ENCODE results near the gene PALD1. TPM values are rescaled to one million over a fixed set of nuclear protein-coding genes. Genes with fewer than 3 reads are reported as not detected.

The PALD1 gene
- total and polyA plus RNA-seq, 2 of the 4 experiments (the other 2 are of a cell fraction) = 0.12 to 0.18 TPM

DNA sequence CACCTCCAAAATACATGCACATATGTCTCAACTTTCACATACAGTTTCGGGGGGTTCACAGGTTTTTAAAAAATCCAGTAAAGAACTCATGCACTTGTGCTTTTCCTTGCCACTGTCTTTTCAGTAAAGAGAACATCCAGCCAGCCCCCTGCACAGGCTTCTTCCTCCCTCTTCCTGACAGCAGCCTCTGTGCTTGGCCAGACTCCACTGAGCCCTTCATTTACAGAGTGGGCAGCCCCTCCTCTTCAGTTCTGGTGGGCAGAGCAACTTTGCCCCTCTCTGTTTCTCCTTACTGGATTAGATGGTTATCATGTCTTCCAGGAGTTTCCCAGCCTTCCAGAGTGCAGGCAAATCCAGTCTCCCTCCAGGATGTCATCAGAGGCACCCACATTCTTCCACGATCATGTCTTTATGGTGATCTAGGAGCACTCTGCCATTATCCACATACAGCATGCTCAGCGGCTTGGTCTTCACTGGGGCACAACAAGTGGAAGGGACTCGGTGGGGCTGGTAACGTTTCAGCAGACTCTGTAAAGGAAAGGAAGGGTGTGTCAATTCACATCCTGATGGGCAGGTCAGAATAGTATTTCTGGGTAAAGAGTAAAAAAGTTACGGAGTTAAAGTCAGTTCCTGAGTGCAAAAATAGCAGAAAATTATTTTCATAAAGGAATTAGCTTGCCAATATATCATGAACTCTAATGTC, 45.9 kb upstream of the PALD1 start:
- no peak overlapping the region for H3K14ac ChIP-seq (replicated peaks; ENCODE audit: low read depth, low read length)
- H3K79me1 ChIP-seq (ENCODE audit: low read depth in 1 of 2, low read length in 2 of 2) = peaks cover 0 to 12% of the 10 kb centered on the region in 2 experiments; a peak in 1 of 4 replicates
- no peak overlapping the region for H3K4ac ChIP-seq (ENCODE audit: low read depth, low read length)
- no peak overlapping the region for H4K91ac ChIP-seq (ENCODE audit: insufficient read depth, low read depth, low read length)
- no peak overlapping the region for H2BK120ac ChIP-seq (ENCODE audit: low read depth, low read length)
- H3K9me3 ChIP-seq (ENCODE audit: control insufficient read depth, insufficient read depth, low read length) = no peaks in the 10 kb centered on the region
- WGBS, 2 experiments (ENCODE audit: extremely low coverage in 2 of 2, insufficient read length in 1 of 2) = 100% methylated on average over 1 of the region's 6 CpGs; no CpG with 5 or more reads in 1 of the 2 experiments
- no peak overlapping the region for H3K23ac ChIP-seq (ENCODE audit: low read depth, low read length)
- H2BK5ac ChIP-seq (ENCODE audit: low read depth, low read length, poor library complexity, severe bottlenecking) = no peak overlapping the region
- H3K18ac ChIP-seq (ENCODE audit: low read depth, low read length) = no peak overlapping the region
- no peak overlapping the region for H3K9ac ChIP-seq (ENCODE audit: low read depth, low read length)
- H3K4me3 ChIP-seq (ENCODE audit: insufficient read depth, low read depth, low read length) = no peak overlapping the region
- H3K4me2 ChIP-seq (ENCODE audit: low read depth, low read length) = no peak overlapping the region
- no peak overlapping the region for H2BK20ac ChIP-seq (ENCODE audit: low read depth, low read length)
- no peaks in the 10 kb centered on the region; the same call in 1 of the 2 replicates for H3K27me3 ChIP-seq (ENCODE audit: control insufficient read depth, insufficient read depth, low read length)
- intact Hi-C loops (cut with micrococcal nuclease) = no loop called here
- no peak overlapping the region for H2AFZ ChIP-seq (replicated peaks; ENCODE audit: low read length, poor library complexity)
- peaks cover 17% of the 10 kb centered on the region for H3K36me3 ChIP-seq (ENCODE audit: control insufficient read depth, insufficient read depth, low read length)
- H3K27ac ChIP-seq (ENCODE audit: insufficient read depth, low read length) = no peak overlapping the region
- no peak overlapping the region for H4K5ac ChIP-seq (ENCODE audit: low read depth, low read length)
- peaks cover 12% of the 10 kb centered on the region for H3K9me1 ChIP-seq (ENCODE audit: insufficient read depth, low read length)
- no peak overlapping the region for H3K56ac ChIP-seq (ENCODE audit: extremely low read depth, insufficient read depth, low read length)
- peaks cover 16% of the 10 kb centered on the region for H4K20me1 ChIP-seq (ENCODE audit: insufficient read depth, low read length)
- BruUV-seq (replicated peaks) = no TSS peak
- H2AK9ac ChIP-seq (replicated peaks; ENCODE audit: low read depth, low read length, poor library complexity) = no peak overlapping the region
- dilution Hi-C loops (cut with HindIII; ENCODE audit: low sequenced_read_pairs, unreplicated experiment) = no loop called here
- TF ChIP-seq RFX5 (IDR thresholded peaks at IDR 0.05; ENCODE audit: low read depth, low read length) = no peak
- TF ChIP-seq CEBPB (IDR thresholded peaks at IDR 0.05; ENCODE audit: low read depth, low read length) = no peak
- TF ChIP-seq RAD21 (IDR thresholded peaks at IDR 0.05; ENCODE audit: low read length) = no peak
- TF ChIP-seq NFE2L2 (IDR thresholded peaks at IDR 0.05; ENCODE audit: low read depth, low read length) = no peak
- no peak for TF ChIP-seq POLR2A (IDR thresholded peaks at IDR 0.05; ENCODE audit: low read depth, low read length)
- TF ChIP-seq SMC3 (IDR thresholded peaks at IDR 0.05; ENCODE audit: low read depth, low read length) = no peak
- TF ChIP-seq, protein P1, sequence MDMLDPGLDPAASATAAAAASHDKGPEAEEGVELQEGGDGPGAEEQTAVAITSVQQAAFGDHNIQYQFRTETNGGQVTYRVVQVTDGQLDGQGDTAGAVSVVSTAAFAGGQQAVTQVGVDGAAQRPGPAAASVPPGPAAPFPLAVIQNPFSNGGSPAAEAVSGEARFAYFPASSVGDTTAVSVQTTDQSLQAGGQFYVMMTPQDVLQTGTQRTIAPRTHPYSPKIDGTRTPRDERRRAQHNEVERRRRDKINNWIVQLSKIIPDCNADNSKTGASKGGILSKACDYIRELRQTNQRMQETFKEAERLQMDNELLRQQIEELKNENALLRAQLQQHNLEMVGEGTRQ (IDR thresholded peaks at IDR 0.05; ENCODE audit: low read depth, low read length) = no peak
- no peak for TF ChIP-seq BHLHE40 (IDR thresholded peaks at IDR 0.05; ENCODE audit: low read depth, low read length)
- TF ChIP-seq MAZ (IDR thresholded peaks at IDR 0.05; ENCODE audit: borderline replicate concordance, low read depth, low read length) = no peak
- no peak for TF ChIP-seq MAFK (IDR thresholded peaks at IDR 0.05; ENCODE audit: low read depth, low read length)
- TF ChIP-seq, protein P2, sequence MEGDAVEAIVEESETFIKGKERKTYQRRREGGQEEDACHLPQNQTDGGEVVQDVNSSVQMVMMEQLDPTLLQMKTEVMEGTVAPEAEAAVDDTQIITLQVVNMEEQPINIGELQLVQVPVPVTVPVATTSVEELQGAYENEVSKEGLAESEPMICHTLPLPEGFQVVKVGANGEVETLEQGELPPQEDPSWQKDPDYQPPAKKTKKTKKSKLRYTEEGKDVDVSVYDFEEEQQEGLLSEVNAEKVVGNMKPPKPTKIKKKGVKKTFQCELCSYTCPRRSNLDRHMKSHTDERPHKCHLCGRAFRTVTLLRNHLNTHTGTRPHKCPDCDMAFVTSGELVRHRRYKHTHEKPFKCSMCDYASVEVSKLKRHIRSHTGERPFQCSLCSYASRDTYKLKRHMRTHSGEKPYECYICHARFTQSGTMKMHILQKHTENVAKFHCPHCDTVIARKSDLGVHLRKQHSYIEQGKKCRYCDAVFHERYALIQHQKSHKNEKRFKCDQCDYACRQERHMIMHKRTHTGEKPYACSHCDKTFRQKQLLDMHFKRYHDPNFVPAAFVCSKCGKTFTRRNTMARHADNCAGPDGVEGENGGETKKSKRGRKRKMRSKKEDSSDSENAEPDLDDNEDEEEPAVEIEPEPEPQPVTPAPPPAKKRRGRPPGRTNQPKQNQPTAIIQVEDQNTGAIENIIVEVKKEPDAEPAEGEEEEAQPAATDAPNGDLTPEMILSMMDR (conservative IDR thresholded peaks at IDR 0.05; ENCODE audit: low read depth, low read length) = no peak
- TF ChIP-seq CHD1 (IDR thresholded peaks at IDR 0.05; ENCODE audit: low read depth, low read length) = no peak
- TF ChIP-seq, protein P3, sequence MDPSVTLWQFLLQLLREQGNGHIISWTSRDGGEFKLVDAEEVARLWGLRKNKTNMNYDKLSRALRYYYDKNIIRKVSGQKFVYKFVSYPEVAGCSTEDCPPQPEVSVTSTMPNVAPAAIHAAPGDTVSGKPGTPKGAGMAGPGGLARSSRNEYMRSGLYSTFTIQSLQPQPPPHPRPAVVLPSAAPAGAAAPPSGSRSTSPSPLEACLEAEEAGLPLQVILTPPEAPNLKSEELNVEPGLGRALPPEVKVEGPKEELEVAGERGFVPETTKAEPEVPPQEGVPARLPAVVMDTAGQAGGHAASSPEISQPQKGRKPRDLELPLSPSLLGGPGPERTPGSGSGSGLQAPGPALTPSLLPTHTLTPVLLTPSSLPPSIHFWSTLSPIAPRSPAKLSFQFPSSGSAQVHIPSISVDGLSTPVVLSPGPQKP (IDR thresholded peaks at IDR 0.05; ENCODE audit: borderline replicate concordance, low read depth, low read length) = no peak
- TF ChIP-seq RCOR1 (IDR thresholded peaks at IDR 0.05; ENCODE audit: insufficient replicate concordance, low read length) = no peak
- TF ChIP-seq MXI1 (IDR thresholded peaks at IDR 0.05; ENCODE audit: borderline replicate concordance, low read depth, low read length) = no peak
- no peak for TF ChIP-seq FOS (IDR thresholded peaks at IDR 0.05; ENCODE audit: low read depth, low read length)
- DNase-seq (no peak), ATAC-seq (ENCODE audit: low read depth) (no peak)
- H3K4me1 ChIP-seq (ENCODE audit: control insufficient read depth, insufficient read depth, low read length) = peaks cover 10% of the 10 kb centered on the region
- no peak overlapping the region for H4K8ac ChIP-seq (ENCODE audit: low read depth in 2 of 2, low read length in 2 of 2)
- CTCF ChIA-PET = no interaction called here
- H2AK5ac ChIP-seq (ENCODE audit: low read depth, low read length) = no peak overlapping the region
- no peak overlapping the region for H2BK15ac ChIP-seq (ENCODE audit: low read depth, low read length)
- POLR2A ChIA-PET (ENCODE audit: unreplicated experiment) = no interaction called here
- in situ Hi-C loops (cut with MboI; ENCODE audit: low sequenced_read_pairs) = no loop called here

All from IMR-90 (cell line).